ENCODE results near the gene AP3S2.

AP3S2 gene

GRCh38 chr15:89820666-89821611, 72.9 kb downstream of the AP3S2 start:
- no peak for DNase-seq (ENCODE audit: low spot score)
- TF ChIP-seq, protein P1, sequence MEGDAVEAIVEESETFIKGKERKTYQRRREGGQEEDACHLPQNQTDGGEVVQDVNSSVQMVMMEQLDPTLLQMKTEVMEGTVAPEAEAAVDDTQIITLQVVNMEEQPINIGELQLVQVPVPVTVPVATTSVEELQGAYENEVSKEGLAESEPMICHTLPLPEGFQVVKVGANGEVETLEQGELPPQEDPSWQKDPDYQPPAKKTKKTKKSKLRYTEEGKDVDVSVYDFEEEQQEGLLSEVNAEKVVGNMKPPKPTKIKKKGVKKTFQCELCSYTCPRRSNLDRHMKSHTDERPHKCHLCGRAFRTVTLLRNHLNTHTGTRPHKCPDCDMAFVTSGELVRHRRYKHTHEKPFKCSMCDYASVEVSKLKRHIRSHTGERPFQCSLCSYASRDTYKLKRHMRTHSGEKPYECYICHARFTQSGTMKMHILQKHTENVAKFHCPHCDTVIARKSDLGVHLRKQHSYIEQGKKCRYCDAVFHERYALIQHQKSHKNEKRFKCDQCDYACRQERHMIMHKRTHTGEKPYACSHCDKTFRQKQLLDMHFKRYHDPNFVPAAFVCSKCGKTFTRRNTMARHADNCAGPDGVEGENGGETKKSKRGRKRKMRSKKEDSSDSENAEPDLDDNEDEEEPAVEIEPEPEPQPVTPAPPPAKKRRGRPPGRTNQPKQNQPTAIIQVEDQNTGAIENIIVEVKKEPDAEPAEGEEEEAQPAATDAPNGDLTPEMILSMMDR (IDR thresholded peaks at IDR 0.05; ENCODE audit: extremely low read depth, missing control alignments), result no peak

DNA sequence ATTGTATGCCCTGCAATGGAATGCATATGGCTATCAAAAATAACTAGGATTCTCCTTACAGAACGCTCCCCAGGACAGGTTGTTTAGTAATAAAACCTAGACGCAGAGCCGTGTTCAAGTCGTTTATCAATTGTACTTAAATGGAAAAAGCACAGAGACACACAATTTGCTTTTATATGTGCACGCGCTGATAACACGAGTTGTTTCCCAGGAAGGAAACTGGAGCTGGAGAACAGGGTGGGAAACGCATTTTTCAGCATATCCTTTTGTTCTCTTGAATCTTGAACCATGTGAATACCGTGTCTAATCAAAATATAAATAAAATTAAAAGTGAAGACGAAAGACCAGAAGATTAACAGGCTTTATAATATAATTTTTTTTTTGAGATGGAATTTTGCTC, 75.5 kb downstream of the AP3S2 start:
- TF ChIP-seq, protein P1 (IDR thresholded peaks at IDR 0.05; ENCODE audit: extremely low read depth, missing control alignments), result no peak
- DNase-seq (ENCODE audit: low spot score), result no peak

DNA sequence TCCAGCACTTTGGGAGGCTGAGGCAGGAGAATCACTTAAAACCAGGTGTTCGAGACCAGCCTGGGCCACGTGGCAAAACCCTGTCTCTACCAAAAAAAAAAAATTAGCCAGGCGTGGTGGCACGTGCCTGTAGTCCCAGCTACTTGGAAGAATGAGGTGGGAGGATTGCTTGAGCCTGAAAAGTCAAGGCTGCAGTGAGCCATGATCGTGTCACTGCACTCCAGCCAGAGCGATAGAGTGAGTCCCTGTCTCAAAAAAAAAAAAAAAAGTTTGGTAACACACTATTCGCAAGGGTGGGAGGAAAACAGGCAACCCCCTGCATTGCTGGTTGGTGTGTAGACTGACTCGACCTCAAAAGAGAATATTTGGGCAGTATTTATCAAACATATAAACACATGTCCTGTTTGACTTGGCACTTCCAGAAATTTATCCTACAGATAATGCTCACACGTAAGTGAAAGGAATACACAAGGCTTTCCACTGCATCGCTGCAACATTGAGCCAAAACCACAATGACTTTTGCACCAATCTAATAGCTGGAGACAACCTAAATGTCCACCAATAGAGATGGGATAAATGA, 76.0 kb downstream of the AP3S2 start:
- TF ChIP-seq, protein P1 (IDR thresholded peaks at IDR 0.05; ENCODE audit: extremely low read depth, missing control alignments), result no peak
- no peak for DNase-seq (ENCODE audit: low spot score)

- TF ChIP-seq, protein P1 (IDR thresholded peaks at IDR 0.05; ENCODE audit: extremely low read depth, missing control alignments), result no peak
- no peak for DNase-seq (ENCODE audit: low spot score)
These were observed 78.0 kb downstream of the AP3S2 start for GRCh38 chr15:89815769-89816168.

DNA sequence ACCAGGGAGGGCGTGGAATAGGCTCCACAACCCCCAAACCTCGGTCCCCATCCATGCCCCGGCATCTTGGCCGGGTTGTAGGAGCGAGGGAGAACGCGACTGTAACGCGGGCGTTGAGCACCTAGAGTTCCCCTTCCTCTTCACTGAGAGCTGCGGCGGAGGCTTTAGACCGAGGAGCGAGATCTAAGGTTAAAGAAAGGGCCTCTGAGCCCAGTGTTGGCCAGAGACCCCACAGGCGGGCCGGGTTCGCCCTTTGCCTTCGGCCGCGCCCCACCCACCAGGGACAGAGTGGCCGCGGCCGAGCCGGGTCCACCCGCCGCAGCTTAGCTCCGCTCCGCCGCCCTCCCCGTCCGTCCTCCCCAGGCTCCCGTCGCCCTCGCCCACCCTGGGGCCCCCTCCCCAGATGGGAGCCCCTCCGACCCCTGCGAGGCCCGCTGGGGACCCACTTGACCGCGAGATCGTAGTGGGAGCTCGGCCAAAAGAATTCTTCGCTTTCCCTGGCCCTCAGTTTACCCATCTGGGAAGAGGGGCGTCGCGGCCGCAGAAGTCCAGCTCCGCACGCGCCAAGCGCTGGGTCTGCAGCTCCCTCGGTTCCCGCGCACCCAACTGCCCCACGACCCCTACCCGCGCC, 79.6 kb downstream of the AP3S2 start:
- TF ChIP-seq, protein P1 (IDR thresholded peaks at IDR 0.05; ENCODE audit: extremely low read depth, missing control alignments), result no peak
- DNase-seq (ENCODE audit: low spot score), result peak; percentile 70

- TF ChIP-seq, protein P1 (IDR thresholded peaks at IDR 0.05; ENCODE audit: extremely low read depth, missing control alignments), result no peak
- peak; percentile 46 for DNase-seq (ENCODE audit: low spot score)
These were observed 80.2 kb downstream of the AP3S2 start for GRCh38 chr15:89813381-89814111.

Measured in GM20000 (cell line).